ENCODE data around the gene NSUN6. TPM values are rescaled to one million over a fixed set of nuclear protein-coding genes. Genes with fewer than 3 reads are reported as not detected.

The NSUN6 gene
- total RNA-seq, 4 donors from 2014 or later: 18.6 to 104 (median 22.5) TPM

GRCh38 chr10:18557960-18558359, 93.4 kb downstream of the NSUN6 start:
- H3K9me3 ChIP-seq: no peaks in the 10 kb centered on the region
- no peaks in the 10 kb centered on the region for H3K27me3 ChIP-seq
- 95 to 96% methylated on average over 1 of the region's 1 CpG for WGBS, 2 donors
- H3K36me3 ChIP-seq: peaks cover 0 to 5% of the 10 kb centered on the region in 2 donors
- DNase-seq: no peak
- no peaks in the 10 kb centered on the region for H3K4me1 ChIP-seq
- H3K4me3 ChIP-seq (replicated peaks in 1 of 3): no peak overlapping the region
- TF ChIP-seq CTCF (IDR thresholded peaks at IDR 0.05): no peak
- TF ChIP-seq POLR2A (IDR thresholded peaks at IDR 0.05): no peak
- H3K27ac ChIP-seq: no peak overlapping the region
- intact Hi-C loops (cut with DNase I): no loop called here

- 94 to 97% methylated on average over 3 of the region's 3 CpGs for WGBS, 2 donors
- intact Hi-C loops (cut with DNase I): no loop called here
- DNase-seq: no peak
- Histone ChIP-seq H3K27ac (no peak overlapping the region), H3K27me3 (no peaks in the 10 kb centered on the region), H3K4me3 (replicated peaks in 1 of 3) (no peak overlapping the region), H3K4me1 (no peaks in the 10 kb centered on the region), H3K9me3 (no peaks in the 10 kb centered on the region), H3K36me3 (peaks cover 0 to 5% of the 10 kb centered on the region in 2 donors)
- no peak for TF ChIP-seq CTCF (IDR thresholded peaks at IDR 0.05)
- TF ChIP-seq POLR2A (IDR thresholded peaks at IDR 0.05): no peak
Observed at GRCh38 chr10:18556522-18557147, 94.8 kb downstream of the NSUN6 start.

GRCh38 chr10:18554479-18554878, 96.9 kb downstream of the NSUN6 start:
- no peak for TF ChIP-seq POLR2A (IDR thresholded peaks at IDR 0.05)
- TF ChIP-seq CTCF (IDR thresholded peaks at IDR 0.05): no peak
- WGBS, 2 donors: 96% methylated on average over 3 of the region's 3 CpGs
- Histone ChIP-seq H3K36me3 (peaks cover 4 to 5% of the 10 kb centered on the region in 2 donors), H3K4me1 (no peaks in the 10 kb centered on the region), H3K27ac (no peak overlapping the region), H3K9me3 (no peaks in the 10 kb centered on the region), H3K4me3 (replicated peaks in 1 of 3) (no peak overlapping the region), H3K27me3 (no peaks in the 10 kb centered on the region)
- intact Hi-C loops (cut with DNase I): no loop called here
- DNase-seq: no peak

GRCh38 chr10:18551473-18551872, 99.9 kb downstream of the NSUN6 start:
- DNase-seq: no peak
- Histone ChIP-seq H3K4me3 (replicated peaks in 1 of 3) (no peak overlapping the region), H3K27ac (no peak overlapping the region), H3K4me1 (no peaks in the 10 kb centered on the region), H3K27me3 (no peaks in the 10 kb centered on the region), H3K36me3 (peaks cover 4 to 5% of the 10 kb centered on the region in 2 donors), H3K9me3 (no peaks in the 10 kb centered on the region)
- TF ChIP-seq POLR2A (IDR thresholded peaks at IDR 0.05) (no peak), CTCF (IDR thresholded peaks at IDR 0.05) (no peak)
- WGBS, 2 donors: 97 to 98% methylated on average over 2 of the region's 2 CpGs
- intact Hi-C loops (cut with DNase I): no loop called here

GRCh38 chr10:18549105-18549504, 102.3 kb downstream of the NSUN6 start:
- Histone ChIP-seq H3K9me3 (no peaks in the 10 kb centered on the region), H3K4me1 (no peaks in the 10 kb centered on the region), H3K36me3 (peaks cover 3 to 4% of the 10 kb centered on the region in 2 donors), H3K4me3 (replicated peaks in 1 of 3) (no peak overlapping the region), H3K27me3 (no peaks in the 10 kb centered on the region), H3K27ac (no peak overlapping the region)
- WGBS, 2 donors: 99% methylated on average over 2 of the region's 2 CpGs
- intact Hi-C loops (cut with DNase I): no loop called here
- TF ChIP-seq CTCF (IDR thresholded peaks at IDR 0.05) (no peak), POLR2A (IDR thresholded peaks at IDR 0.05) (no peak)
- DNase-seq: no peak

Data from thyroid gland (tissue), 4 donors.